ENCODE results near the gene RBM17.
"Not testable (repeated sequence)": the region's sequence is repeated elsewhere in the genome, so short reads cannot be mapped to it uniquely, and the experiment has no call there.

Gene RBM17

DNA sequence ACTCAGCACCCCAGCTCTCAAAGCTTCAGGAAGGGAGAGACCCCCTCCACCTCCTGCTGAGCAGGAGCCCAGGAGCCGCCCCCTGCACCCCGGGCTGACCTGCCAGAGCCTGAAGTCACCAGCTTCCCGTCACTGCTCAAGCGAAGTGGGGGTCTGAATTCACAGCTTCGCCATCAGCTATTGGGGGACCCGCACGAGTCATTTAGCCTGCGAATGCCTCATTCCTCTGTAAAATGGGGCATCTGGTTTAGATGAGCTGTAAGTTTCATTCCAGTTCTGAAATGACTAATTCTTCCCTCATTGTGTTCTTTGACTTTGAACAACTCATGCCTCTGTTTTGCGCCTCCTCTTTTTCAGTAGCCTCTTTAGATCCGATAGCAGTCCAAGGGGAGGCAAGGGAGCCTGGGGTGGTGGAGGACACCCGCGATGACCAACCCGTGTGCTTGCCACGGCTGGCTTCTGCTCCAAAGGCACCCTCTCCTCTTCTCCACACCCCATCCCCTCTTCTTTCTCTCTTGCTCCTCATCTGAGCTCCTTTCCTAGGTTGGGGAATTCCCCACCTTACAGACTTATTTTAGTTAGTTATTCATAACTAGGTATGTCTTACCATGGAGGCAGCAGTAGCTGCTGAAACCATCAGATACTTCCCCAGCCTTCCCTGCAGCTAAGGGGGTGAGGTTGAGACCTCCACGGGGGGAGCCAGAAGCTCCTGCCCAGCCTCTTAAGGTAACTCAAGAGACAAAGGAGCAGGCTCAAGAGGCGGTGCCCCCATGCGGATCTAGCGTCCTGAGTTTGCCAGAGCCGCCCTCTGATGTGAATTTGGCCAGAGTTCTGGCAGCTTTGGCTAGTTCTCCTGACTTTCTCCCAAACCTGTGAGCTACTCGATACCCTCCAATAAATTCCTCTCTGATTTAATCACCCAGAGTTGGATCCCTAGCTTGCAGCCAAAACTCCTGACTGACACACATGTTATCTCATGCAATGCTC, 47.7 kb downstream of the RBM17 start:
- no peak for DNase-seq (ENCODE audit: low read depth in 3 of 3)

- DNase-seq (ENCODE audit: low read depth in 3 of 3) = no peak
Observed at GRCh38 chr10:6138456-6138855, 49.6 kb downstream of the RBM17 start.

GRCh38 chr10:6139470-6139869, 50.6 kb downstream of the RBM17 start:
- DNase-seq (ENCODE audit: low read depth in 3 of 3) = no peak

DNA sequence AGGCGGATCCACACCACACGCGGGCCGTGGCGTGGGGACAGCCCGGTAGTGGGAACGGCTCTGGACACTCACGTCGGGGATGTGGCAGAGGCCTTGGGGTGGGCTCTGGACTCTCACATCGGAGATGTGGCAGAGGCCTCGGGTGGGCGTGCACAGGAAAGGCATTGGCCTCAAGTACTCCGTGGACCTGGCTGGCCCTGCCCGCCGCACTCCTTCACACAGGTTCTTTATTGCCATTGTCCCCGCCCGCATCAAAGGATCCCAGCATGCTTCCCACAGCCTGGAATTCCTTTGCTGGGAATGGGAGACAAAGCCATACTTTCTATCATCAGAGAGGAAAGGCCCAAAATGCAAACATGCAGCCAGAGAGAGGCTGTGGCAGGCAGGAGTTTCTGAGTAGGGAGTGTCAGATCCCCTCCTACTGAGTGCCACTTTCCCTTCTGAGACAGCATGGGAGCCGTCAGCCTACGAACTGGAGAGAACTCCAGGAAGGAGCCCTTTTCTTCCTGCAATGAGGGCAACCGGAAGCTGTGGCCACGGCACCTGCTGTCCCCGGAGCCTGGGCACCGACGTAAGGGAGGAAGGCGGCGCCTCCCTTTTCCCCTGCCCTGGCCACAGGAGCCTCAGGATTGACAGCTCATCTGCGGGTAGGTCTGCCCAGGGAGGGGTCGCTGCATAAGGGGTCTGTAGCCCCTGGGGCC, 51.5 kb downstream of the RBM17 start:
- no peak for DNase-seq (ENCODE audit: low read depth in 3 of 3)

DNA sequence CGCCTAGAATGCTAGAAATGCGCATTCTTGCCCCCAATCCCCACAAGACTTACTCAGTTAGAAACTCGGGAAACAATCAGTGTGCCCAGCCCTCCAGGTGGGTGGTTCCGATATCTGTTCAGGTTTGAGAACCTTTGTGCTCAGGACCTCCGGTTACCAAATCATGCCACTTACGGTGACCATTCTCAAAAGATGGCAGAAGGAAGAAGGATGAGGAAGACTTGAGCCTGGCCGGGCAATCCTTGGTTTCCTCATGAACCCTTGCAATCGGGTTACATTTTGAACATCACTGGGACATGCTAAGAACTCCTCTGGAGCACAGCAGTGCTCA, 52.1 kb downstream of the RBM17 start:
- DNase-seq (ENCODE audit: low read depth in 3 of 3) = no peak

DNA sequence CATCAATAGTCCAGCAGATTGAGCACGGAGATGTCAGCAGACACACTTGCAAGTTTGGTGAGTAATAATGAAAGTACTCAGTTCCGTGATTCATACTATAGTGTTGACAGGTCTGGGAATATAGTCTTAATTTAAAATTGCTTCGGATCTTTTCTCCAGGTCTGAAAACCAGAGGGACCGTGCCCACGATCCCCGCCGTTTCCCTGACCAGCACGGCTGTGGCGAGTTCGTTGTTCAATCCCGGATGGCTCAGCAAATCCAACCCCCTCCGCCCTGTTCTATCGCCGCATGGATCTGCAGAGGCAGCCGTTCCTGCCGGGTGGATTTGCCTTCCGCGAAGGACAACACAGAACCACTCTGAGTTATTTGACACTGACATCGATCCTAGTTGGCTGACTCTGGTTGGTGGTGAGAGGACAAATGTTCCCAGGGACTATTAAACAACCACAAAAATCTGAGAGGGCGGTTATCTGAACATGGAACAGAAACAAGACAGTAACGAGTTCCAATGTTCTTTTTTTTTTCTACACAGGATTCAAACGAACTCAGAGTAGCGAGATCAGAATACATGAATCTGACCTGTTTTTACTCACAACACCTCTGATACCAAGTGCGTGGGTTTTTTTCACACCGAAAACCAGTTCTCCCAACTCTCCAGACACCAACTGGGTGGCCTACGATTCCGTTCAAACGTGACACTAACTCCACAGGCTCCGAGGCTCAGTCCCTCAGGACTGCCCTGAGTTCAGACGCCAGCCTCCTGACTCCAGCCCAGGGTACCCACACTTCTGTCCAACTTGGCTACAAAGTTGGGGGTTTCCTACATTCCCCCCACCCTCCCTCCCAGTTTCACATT, 52.7 kb downstream of the RBM17 start:
- no peak for DNase-seq (ENCODE audit: low read depth in 3 of 3)

- not testable (repeated sequence) for DNase-seq (ENCODE audit: low read depth in 3 of 3)
Observed at GRCh38 chr10:6142186-6142585, 53.4 kb downstream of the RBM17 start.

DNA sequence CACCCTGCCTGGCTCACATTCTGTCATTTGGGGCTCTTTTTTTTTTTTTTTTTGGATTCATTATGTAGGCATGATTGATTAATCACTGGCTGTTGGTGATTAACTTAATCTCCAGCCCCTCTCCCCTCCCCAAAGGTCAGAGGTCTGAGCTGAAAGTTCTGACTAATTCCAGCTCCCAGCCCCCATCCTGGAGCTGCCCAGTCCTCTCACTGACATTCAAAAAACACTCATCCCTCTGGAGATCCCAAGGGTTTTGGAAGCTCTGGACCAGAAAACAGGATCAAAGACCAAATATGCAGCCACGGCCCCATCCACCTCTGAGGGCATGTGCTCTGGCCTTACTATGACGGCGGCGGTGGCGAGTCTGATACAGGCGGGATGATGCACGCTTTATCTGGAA, 53.8 kb downstream of the RBM17 start:
- DNase-seq (ENCODE audit: low read depth in 3 of 3) = no peak

DNA sequence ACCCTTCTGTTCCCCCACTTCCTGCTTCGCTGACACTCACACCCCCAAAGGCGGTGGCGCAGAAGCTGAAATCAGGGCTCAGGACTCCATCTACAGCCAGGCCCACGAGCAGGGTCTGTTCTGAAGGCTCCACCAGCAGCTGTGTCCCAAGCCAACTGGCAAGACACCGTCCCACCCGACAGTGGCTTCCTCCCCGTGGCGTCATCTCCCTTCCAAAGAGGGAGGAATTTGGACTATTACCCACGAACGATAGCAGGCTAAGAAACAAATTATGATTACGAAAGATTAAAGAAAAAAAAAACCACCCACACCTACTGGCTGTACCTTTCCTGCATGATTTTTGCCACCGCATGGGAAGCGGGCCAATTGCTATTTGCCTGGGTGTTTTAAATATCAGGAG, 54.3 kb downstream of the RBM17 start:
- no peak for DNase-seq (ENCODE audit: low read depth in 3 of 3)

DNA sequence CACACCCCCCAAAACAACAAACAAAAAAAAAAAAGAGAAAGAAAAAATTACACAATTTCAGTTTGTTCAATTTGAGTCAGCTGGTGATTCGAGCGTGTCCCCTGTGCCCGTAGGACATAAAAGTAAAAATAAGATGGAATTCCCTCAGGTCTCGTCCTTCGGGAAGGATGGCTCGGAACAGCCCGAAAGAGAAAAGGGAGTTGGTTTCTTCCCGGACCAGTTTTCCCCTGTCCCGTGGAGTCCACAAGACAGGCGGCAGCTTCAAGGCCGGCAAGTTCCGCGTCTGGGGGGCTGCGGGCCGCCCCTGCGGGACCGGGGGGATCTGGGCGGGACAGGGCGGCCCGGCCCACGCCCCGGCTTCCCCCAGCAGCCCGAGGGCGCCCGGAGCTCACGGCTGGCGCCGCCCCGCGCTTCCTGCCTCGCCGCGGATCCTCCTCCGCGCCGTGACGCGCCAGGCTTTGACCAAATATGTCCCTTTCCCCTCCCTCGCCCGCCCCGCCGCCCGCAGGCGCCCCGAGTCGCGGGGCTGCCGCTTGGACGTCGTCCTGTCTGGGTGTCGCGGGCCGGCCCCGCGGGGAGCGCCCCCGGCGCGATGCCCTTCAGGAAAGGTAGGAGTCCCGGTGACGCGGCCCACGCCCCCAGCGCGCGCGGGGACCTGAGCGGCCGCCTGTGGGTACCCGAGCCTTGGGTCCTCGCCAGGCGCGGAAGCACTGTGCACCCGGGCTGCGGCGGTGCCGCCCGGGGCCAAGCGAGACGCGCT, 55.8 kb downstream of the RBM17 start:
- peak; percentile 77 to 83 (median 80) for DNase-seq (ENCODE audit: low read depth in 3 of 3)

GRCh38 chr10:6145166-6145987, 56.5 kb downstream of the RBM17 start:
- no peak for DNase-seq (ENCODE audit: low read depth in 3 of 3)

GRCh38 chr10:6146013-6146785, 57.4 kb downstream of the RBM17 start:
- no peak for DNase-seq (ENCODE audit: low read depth in 3 of 3)

- DNase-seq (ENCODE audit: low read depth in 3 of 3) = no peak
Observed at GRCh38 chr10:6146921-6147320, 58.1 kb downstream of the RBM17 start.

DNA sequence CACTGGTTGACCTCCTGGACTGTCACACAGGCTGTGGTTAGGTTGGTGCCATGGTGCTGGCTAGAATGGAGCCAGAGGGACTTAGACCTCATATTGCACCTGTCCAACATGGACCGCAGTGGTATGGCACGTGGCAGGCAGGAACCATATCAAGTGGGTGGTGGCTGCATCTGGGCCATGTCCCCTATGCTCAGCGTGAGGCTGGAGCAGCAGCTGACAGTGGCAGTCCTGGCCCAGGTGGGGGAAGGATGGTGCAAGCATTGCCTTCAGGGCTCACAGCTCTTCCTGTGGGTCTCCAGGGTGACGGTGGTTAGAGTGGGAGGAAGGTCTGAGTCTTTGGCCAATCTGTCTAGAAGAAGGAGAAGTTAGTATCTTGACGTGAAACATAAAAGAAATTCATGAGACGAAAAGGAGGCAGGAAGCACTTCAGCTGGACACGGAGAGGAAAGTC, 59.4 kb downstream of the RBM17 start:
- DNase-seq (ENCODE audit: low read depth in 3 of 3) = no peak

GRCh38 chr10:6148908-6149307, 60.1 kb downstream of the RBM17 start:
- DNase-seq (ENCODE audit: low read depth in 3 of 3) = no peak

GRCh38 chr10:6151087-6151977, 62.5 kb downstream of the RBM17 start:
- DNase-seq (ENCODE audit: low read depth in 3 of 3) = no peak

- no peak for DNase-seq (ENCODE audit: low read depth in 3 of 3)
Observed at GRCh38 chr10:6153845-6154244, 65.0 kb downstream of the RBM17 start.

DNA sequence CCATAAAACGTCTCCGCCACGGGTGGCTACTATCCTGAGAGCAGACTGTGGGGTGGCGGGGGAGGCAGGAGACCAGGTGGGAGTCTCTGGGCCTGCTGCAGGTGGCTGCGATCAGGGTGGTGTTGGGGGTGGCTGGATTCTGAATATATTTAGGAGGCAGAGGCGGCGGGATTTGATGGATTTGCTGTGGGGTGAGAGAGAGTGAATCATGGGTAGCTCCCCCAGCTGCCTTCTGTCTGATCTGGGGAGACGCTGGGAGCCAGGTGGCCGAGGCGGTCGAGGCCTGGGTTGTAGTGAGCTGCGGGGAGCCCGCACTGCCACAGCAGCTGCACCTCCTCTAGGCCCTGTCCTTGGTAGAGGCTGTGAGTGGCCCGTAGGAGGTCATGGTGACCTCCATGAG, 65.7 kb downstream of the RBM17 start:
- no peak for DNase-seq (ENCODE audit: low read depth in 3 of 3)

GRCh38 chr10:6158276-6158675, 69.4 kb downstream of the RBM17 start:
- DNase-seq (ENCODE audit: low read depth in 3 of 3) = no peak
